ENCODE measurements around the gene EIF3D. TPM values are rescaled to one million over a fixed set of nuclear protein-coding genes. Genes with fewer than 3 reads are reported as not detected.
"Not testable (repeated sequence)": the region's sequence is repeated elsewhere in the genome, so short reads cannot be mapped to it uniquely, and the experiment has no call there.

Gene EIF3D
- total and polyA plus RNA-seq, 4 donors = 122 to 236 (median 152) TPM

GRCh38 chr22:36544107-36544620, 15.2 kb upstream of the EIF3D start:
- H3K27ac ChIP-seq (ENCODE audit: low read depth in 1 of 2, low read length in 2 of 2) = no peak overlapping the region
- DNase-seq (no peak), ATAC-seq (ENCODE audit: low FRiP score) (no peak)
- WGBS, 2 donors = 85 to 87% methylated on average over 11 of the region's 11 CpGs
- no peaks in the 10 kb centered on the region for H3K4me1 ChIP-seq (ENCODE audit: control insufficient read depth in 1 of 2, insufficient read depth in 2 of 2, low read length in 2 of 2)
- intact Hi-C loops (cut with DNase I) = no loop called here
- no peaks in the 10 kb centered on the region for H3K9me3 ChIP-seq (ENCODE audit: control insufficient read depth, low read length)
- H3K4me3 ChIP-seq (ENCODE audit: low read length in 2 of 2) = no peak overlapping the region
- H3K36me3 ChIP-seq (ENCODE audit: control insufficient read depth in 1 of 2, insufficient read depth in 2 of 2, low read length in 1 of 2) = no peaks in the 10 kb centered on the region
- H3K27me3 ChIP-seq (ENCODE audit: control insufficient read depth in 1 of 2, insufficient read depth in 2 of 2, low read length in 1 of 2) = no peaks in the 10 kb centered on the region

- Histone ChIP-seq H3K4me3 (ENCODE audit: low read length in 2 of 2) (no peak overlapping the region), H3K27me3 (ENCODE audit: control insufficient read depth in 1 of 2, insufficient read depth in 2 of 2, low read length in 1 of 2) (no peaks in the 10 kb centered on the region), H3K4me1 (ENCODE audit: control insufficient read depth in 1 of 2, insufficient read depth in 2 of 2, low read length in 2 of 2) (no peaks in the 10 kb centered on the region), H3K36me3 (ENCODE audit: control insufficient read depth in 1 of 2, insufficient read depth in 2 of 2, low read length in 1 of 2) (no peaks in the 10 kb centered on the region), H3K27ac (ENCODE audit: low read depth in 1 of 2, low read length in 2 of 2) (no peak overlapping the region), H3K9me3 (ENCODE audit: control insufficient read depth, low read length) (no peaks in the 10 kb centered on the region)
- WGBS, 2 donors = 56 to 60% methylated on average over 9 of the region's 9 CpGs
- ATAC-seq (ENCODE audit: low FRiP score) (no peak), DNase-seq (no peak)
- intact Hi-C loops (cut with DNase I) = no loop called here
Observed at GRCh38 chr22:36541831-36542411, 13.0 kb upstream of the EIF3D start.

GRCh38 chr22:36540867-36541642, 12.1 kb upstream of the EIF3D start:
- Histone ChIP-seq H3K4me1 (ENCODE audit: control insufficient read depth in 1 of 2, insufficient read depth in 2 of 2, low read length in 2 of 2) (no peaks in the 10 kb centered on the region), H3K4me3 (ENCODE audit: low read length in 2 of 2) (no peak overlapping the region), H3K9me3 (ENCODE audit: control insufficient read depth, low read length) (no peaks in the 10 kb centered on the region), H3K27me3 (ENCODE audit: control insufficient read depth in 1 of 2, insufficient read depth in 2 of 2, low read length in 1 of 2) (no peaks in the 10 kb centered on the region), H3K36me3 (ENCODE audit: control insufficient read depth in 1 of 2, insufficient read depth in 2 of 2, low read length in 1 of 2) (no peaks in the 10 kb centered on the region), H3K27ac (ENCODE audit: low read depth in 1 of 2, low read length in 2 of 2) (no peak overlapping the region)
- intact Hi-C loops (cut with DNase I) = no loop called here
- DNase-seq (no peak), ATAC-seq (ENCODE audit: low FRiP score) (no peak)
- WGBS, 2 donors = 61 to 66% methylated on average over 12 of the region's 12 CpGs

GRCh38 chr22:36538529-36538928, 9.6 kb upstream of the EIF3D start:
- Histone ChIP-seq H3K27ac (ENCODE audit: low read depth in 1 of 2, low read length in 2 of 2) (no peak overlapping the region), H3K9me3 (ENCODE audit: control insufficient read depth, low read length) (no peaks in the 10 kb centered on the region), H3K4me3 (ENCODE audit: low read length in 2 of 2) (no peak overlapping the region), H3K36me3 (ENCODE audit: control insufficient read depth in 1 of 2, insufficient read depth in 2 of 2, low read length in 1 of 2) (no peaks in the 10 kb centered on the region), H3K27me3 (ENCODE audit: control insufficient read depth in 1 of 2, insufficient read depth in 2 of 2, low read length in 1 of 2) (no peaks in the 10 kb centered on the region), H3K4me1 (ENCODE audit: control insufficient read depth in 1 of 2, insufficient read depth in 2 of 2, low read length in 2 of 2) (no peaks in the 10 kb centered on the region)
- intact Hi-C loops (cut with DNase I) = no loop called here
- ATAC-seq (ENCODE audit: low FRiP score) (no peak), DNase-seq (no peak)
- WGBS, 2 donors = 32 to 40% methylated on average over 7 of the region's 7 CpGs

GRCh38 chr22:36536717-36537116, 7.8 kb upstream of the EIF3D start:
- Histone ChIP-seq H3K9me3 (ENCODE audit: control insufficient read depth, low read length) (no peaks in the 10 kb centered on the region), H3K27ac (ENCODE audit: low read depth in 1 of 2, low read length in 2 of 2) (no peak overlapping the region), H3K27me3 (ENCODE audit: control insufficient read depth in 1 of 2, insufficient read depth in 2 of 2, low read length in 1 of 2) (no peaks in the 10 kb centered on the region), H3K36me3 (ENCODE audit: control insufficient read depth in 1 of 2, insufficient read depth in 2 of 2, low read length in 1 of 2) (no peaks in the 10 kb centered on the region), H3K4me3 (ENCODE audit: low read length in 2 of 2) (no peak overlapping the region), H3K4me1 (ENCODE audit: control insufficient read depth in 1 of 2, insufficient read depth in 2 of 2, low read length in 2 of 2) (no peaks in the 10 kb centered on the region)
- no peak for DNase-seq
- intact Hi-C loops (cut with DNase I) = no loop called here
- WGBS, 2 donors = 38 to 44% methylated on average over 7 of the region's 7 CpGs
- no peak for ATAC-seq (ENCODE audit: low FRiP score)

- DNase-seq; H3K27ac ChIP-seq (ENCODE audit: low read depth in 1 of 2, low read length in 2 of 2); intact Hi-C loops (cut with DNase I); H3K4me1 ChIP-seq (ENCODE audit: control insufficient read depth in 1 of 2, insufficient read depth in 2 of 2, low read length in 2 of 2); H3K27me3 ChIP-seq (ENCODE audit: control insufficient read depth in 1 of 2, insufficient read depth in 2 of 2, low read length in 1 of 2); H3K4me3 ChIP-seq (ENCODE audit: low read length in 2 of 2); H3K9me3 ChIP-seq (ENCODE audit: control insufficient read depth, low read length); ATAC-seq (ENCODE audit: low FRiP score); H3K36me3 ChIP-seq (ENCODE audit: control insufficient read depth in 1 of 2, insufficient read depth in 2 of 2, low read length in 1 of 2): not testable (repeated sequence)
- 90 to 92% methylated on average over 4 of the region's 4 CpGs for WGBS, 2 donors
Observed at GRCh38 chr22:36533320-36533719, 4.4 kb upstream of the EIF3D start.

GRCh38 chr22:36532466-36532865, 3.5 kb upstream of the EIF3D start:
- intact Hi-C loops (cut with DNase I) = no loop called here

GRCh38 chr22:36528341-36528740, 625 bp downstream of the EIF3D start:
- Histone ChIP-seq H3K36me3 (ENCODE audit: control insufficient read depth in 1 of 2, insufficient read depth in 2 of 2, low read length in 1 of 2) (peaks cover 6 to 17% of the 10 kb centered on the region in 2 donors), H3K9me3 (ENCODE audit: control insufficient read depth, low read length) (no peaks in the 10 kb centered on the region), H3K4me3 (ENCODE audit: low read length in 2 of 2) (peak overlapping the region; percentile 85 to 88), H3K27me3 (ENCODE audit: control insufficient read depth in 1 of 2, insufficient read depth in 2 of 2, low read length in 1 of 2) (no peaks in the 10 kb centered on the region), H3K4me1 (ENCODE audit: control insufficient read depth in 1 of 2, insufficient read depth in 2 of 2, low read length in 2 of 2) (no peaks in the 10 kb centered on the region), H3K27ac (ENCODE audit: low read depth in 1 of 2, low read length in 2 of 2) (peak overlapping the region; percentile 20 to 86)
- no peak for DNase-seq
- no peak for ATAC-seq (ENCODE audit: low FRiP score)
- intact Hi-C loops (cut with DNase I) = loop anchor here in 1 of 2 donors (5.0 kb wide), 1 partner anchor 991 kb away; no protein-coding TSS in a partner anchor
- 7 to 10% methylated on average over 8 of the region's 8 CpGs for WGBS, 2 donors

More at GRCh38 chr22:36532466-36532865, 3.5 kb upstream of the EIF3D start:
- 91 to 96% methylated on average over 2 of the region's 2 CpGs for WGBS, 2 donors
- H3K4me1 ChIP-seq (ENCODE audit: control insufficient read depth in 1 of 2, insufficient read depth in 2 of 2, low read length in 2 of 2) = no peaks in the 10 kb centered on the region
- no peak for DNase-seq
- ATAC-seq (ENCODE audit: low FRiP score) = no peak
- H3K9me3 ChIP-seq (ENCODE audit: control insufficient read depth, low read length) = no peaks in the 10 kb centered on the region
- H3K36me3 ChIP-seq (ENCODE audit: control insufficient read depth in 1 of 2, insufficient read depth in 2 of 2, low read length in 1 of 2) = no peaks in the 10 kb centered on the region
- H3K27me3 ChIP-seq (ENCODE audit: control insufficient read depth in 1 of 2, insufficient read depth in 2 of 2, low read length in 1 of 2) = no peaks in the 10 kb centered on the region
- no peak overlapping the region for H3K4me3 ChIP-seq (ENCODE audit: low read length in 2 of 2)
- H3K27ac ChIP-seq (ENCODE audit: low read depth in 1 of 2, low read length in 2 of 2) = no peak overlapping the region

- no peaks in the 10 kb centered on the region for H3K4me1 ChIP-seq (ENCODE audit: control insufficient read depth in 1 of 2, insufficient read depth in 2 of 2, low read length in 2 of 2)
- H3K4me3 ChIP-seq (ENCODE audit: low read length in 2 of 2) = no peak overlapping the region
- ATAC-seq (ENCODE audit: low FRiP score) = no peak
- H3K9me3 ChIP-seq (ENCODE audit: control insufficient read depth, low read length) = no peaks in the 10 kb centered on the region
- H3K27ac ChIP-seq (ENCODE audit: low read depth in 1 of 2, low read length in 2 of 2) = no peak overlapping the region
- peaks cover 26 to 36% of the 10 kb centered on the region in 2 donors for H3K36me3 ChIP-seq (ENCODE audit: control insufficient read depth in 1 of 2, insufficient read depth in 2 of 2, low read length in 1 of 2)
- no peak for DNase-seq
- intact Hi-C loops (cut with DNase I) = no loop called here
- H3K27me3 ChIP-seq (ENCODE audit: control insufficient read depth in 1 of 2, insufficient read depth in 2 of 2, low read length in 1 of 2) = no peaks in the 10 kb centered on the region
- WGBS, 2 donors = 94 to 95% methylated on average over 6 of the region's 6 CpGs
Observed at GRCh38 chr22:36522662-36523061, 6.3 kb downstream of the EIF3D start.

Data from aorta (tissue), 5 donors.